ENCODE measurements around the gene PYY. TPM values are rescaled to one million over a fixed set of nuclear protein-coding genes. Genes with fewer than 3 reads are reported as not detected.

The PYY gene
- total RNA-seq, 6 experiments from 2014 or later = not detected

DNA sequence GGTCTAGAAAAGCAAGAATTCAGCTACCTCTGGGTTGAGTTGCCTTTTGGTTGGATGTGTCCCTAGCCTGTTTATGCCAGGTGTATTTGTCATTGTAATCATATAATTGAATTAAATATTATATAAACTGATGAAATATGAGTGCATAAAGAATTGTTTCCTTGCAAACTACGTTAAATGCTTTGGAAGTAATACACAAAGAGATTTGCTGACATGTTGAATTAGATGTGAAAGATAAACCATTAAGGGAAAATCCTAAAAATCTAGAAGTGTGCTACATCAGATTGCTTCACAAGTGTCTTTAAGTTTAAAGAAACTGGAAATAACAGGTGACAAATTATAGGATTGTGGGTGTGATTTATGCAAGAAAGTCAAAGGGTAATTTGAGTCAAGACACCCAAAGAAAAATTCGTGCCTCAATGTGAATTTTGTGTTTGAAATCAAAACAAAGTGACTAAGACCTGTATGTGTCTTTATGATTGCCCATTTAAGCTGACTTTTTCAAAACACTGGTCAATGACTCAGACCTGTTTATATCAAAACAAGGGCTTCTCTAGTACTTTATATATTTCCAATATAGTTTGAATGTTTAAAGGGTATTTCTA lies 5.1 kb upstream of the PYY start:
- intact Hi-C loops (cut with DNase I) = no loop called here
- Histone ChIP-seq H3K9me3 (no peaks in the 10 kb centered on the region), H3K4me1 (no peaks in the 10 kb centered on the region), H3K27ac (no peak overlapping the region), H3K27me3 (no peaks in the 10 kb centered on the region), H3K36me3 (no peaks in the 10 kb centered on the region), H3K4me3 (no peak overlapping the region)
- WGBS (ENCODE audit: insufficient coverage, low coverage, low lambda C conversion rate, missing lambda C conversion rate) = 52% methylated on average over 2 of the region's 2 CpGs
- ATAC-seq (no peak), DNase-seq (no peak)
- no peak for TF ChIP-seq POLR2A (IDR thresholded peaks at IDR 0.05)
- TF ChIP-seq, protein P1, sequence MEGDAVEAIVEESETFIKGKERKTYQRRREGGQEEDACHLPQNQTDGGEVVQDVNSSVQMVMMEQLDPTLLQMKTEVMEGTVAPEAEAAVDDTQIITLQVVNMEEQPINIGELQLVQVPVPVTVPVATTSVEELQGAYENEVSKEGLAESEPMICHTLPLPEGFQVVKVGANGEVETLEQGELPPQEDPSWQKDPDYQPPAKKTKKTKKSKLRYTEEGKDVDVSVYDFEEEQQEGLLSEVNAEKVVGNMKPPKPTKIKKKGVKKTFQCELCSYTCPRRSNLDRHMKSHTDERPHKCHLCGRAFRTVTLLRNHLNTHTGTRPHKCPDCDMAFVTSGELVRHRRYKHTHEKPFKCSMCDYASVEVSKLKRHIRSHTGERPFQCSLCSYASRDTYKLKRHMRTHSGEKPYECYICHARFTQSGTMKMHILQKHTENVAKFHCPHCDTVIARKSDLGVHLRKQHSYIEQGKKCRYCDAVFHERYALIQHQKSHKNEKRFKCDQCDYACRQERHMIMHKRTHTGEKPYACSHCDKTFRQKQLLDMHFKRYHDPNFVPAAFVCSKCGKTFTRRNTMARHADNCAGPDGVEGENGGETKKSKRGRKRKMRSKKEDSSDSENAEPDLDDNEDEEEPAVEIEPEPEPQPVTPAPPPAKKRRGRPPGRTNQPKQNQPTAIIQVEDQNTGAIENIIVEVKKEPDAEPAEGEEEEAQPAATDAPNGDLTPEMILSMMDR (IDR thresholded peaks at IDR 0.05) = no peak

DNA sequence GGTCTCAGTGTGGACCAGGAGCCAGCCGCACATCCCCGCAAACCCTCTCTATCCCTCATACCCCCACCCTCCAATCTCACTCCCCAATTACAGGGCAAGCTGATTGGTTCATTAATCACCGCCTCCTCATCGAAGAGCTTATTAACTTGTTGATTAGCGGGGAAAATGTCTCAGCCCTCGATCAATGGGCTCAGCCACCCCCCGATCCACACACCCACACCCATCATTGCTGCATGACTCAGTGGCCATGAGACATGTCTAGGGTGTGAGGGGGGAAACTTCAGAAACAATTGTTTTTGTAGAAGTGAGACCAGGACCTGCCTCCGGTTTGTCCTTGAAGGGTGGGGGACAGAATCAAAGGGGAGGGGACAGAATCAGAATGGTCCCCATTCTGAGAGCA lies 2.5 kb upstream of the PYY start:
- 89% methylated on average over 1 of the region's 8 CpGs for WGBS (ENCODE audit: insufficient coverage, low coverage, low lambda C conversion rate, missing lambda C conversion rate)
- H3K27ac ChIP-seq = no peak overlapping the region
- no peaks in the 10 kb centered on the region for H3K36me3 ChIP-seq
- peaks cover 0 to 6% of the 10 kb centered on the region in 2 donors for H3K27me3 ChIP-seq
- H3K9me3 ChIP-seq = no peaks in the 10 kb centered on the region
- TF ChIP-seq POLR2A (IDR thresholded peaks at IDR 0.05) = no peak
- TF ChIP-seq, protein P1 (IDR thresholded peaks at IDR 0.05) = no peak
- ATAC-seq = no peak
- no peak overlapping the region for H3K4me3 ChIP-seq
- DNase-seq = no peak
- no peaks in the 10 kb centered on the region for H3K4me1 ChIP-seq
- intact Hi-C loops (cut with DNase I) = no loop called here

DNA sequence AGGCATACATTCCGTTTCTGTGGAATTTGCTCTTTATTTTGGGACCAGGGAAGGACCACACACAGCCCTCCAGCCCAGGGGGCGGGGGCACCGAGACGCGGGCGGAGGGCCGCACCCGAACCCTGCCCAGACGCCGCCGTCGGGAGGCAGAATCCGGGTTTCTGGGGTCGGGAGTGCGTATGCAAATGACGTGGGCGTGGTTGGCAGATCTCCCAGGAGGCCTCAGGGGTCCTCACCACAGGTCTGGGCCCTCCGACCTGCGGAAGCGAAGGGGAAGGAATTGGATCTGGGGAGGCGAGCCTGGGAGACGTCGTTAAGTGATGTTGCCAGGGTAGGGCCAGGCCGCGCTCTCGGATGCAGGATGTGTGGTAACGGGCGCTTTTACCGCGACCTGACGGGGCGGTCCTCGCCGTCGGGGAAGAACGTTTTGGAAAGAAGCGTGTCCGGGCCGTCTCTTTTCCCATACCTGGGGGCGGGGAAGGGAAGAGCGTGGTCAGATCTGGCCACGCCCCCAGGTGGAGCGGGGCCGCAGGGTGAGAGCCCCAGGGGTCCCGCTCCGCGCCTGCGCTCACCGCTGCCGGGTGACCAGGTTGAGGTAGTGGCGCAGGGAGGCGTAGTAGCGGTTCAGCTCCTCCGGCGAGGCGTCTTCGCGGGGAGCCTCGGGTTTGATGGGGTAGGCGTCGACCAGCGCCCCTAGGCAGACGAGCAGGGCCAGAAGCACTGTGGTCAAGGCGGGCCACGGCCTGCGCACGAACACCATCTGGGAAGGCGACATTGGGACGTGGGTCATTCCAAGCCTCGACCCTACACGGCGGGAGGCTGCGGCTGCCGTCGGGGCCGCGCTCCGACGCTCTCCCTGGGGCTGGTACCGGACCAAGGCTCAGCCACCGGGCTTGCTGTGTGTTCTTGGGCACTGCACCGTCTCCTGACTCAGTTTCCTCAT lies 745 bp downstream of the PYY start:
- Histone ChIP-seq H3K27me3 (peaks cover 0 to 6% of the 10 kb centered on the region in 2 donors), H3K9me3 (no peaks in the 10 kb centered on the region), H3K4me1 (no peaks in the 10 kb centered on the region), H3K4me3 (no peak overlapping the region), H3K36me3 (no peaks in the 10 kb centered on the region), H3K27ac (no peak overlapping the region)
- intact Hi-C loops (cut with DNase I) = no loop called here
- WGBS (ENCODE audit: insufficient coverage, low coverage, low lambda C conversion rate, missing lambda C conversion rate) = 10% methylated on average over 15 of the region's 82 CpGs
- ATAC-seq (peak in 1 of 4 donors; percentile 17), DNase-seq (no peak)
- TF ChIP-seq POLR2A (IDR thresholded peaks at IDR 0.05) = no peak
- TF ChIP-seq, protein P1 (IDR thresholded peaks at IDR 0.05) = no peak

DNA sequence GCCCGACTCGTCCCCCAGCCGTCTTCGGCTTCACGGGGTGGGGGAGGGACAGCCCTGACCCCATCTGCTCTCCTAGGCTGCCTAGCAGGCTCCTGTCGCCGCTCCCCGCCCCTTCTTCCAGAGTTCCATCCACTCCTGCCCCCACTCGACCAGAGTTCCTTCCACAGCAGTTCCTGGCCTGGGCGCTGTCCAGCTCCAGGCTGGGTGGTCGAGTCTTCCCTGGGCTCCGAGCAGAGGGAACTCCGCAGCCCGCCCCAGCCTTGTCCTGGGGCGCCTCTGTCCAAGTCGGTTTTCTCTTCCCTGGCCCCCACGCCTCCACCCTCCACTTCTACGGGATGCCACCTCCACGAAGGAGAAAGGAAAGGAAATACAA lies 1.4 kb downstream of the PYY start:
- H3K4me1 ChIP-seq = no peaks in the 10 kb centered on the region
- H3K4me3 ChIP-seq = no peak overlapping the region
- DNase-seq (no peak), ATAC-seq (no peak)
- intact Hi-C loops (cut with DNase I) = no loop called here
- TF ChIP-seq POLR2A (IDR thresholded peaks at IDR 0.05) = no peak
- TF ChIP-seq, protein P1 (IDR thresholded peaks at IDR 0.05) = no peak
- WGBS (ENCODE audit: insufficient coverage, low coverage, low lambda C conversion rate, missing lambda C conversion rate) = 12% methylated on average over 11 of the region's 19 CpGs
- H3K27me3 ChIP-seq = peaks cover 0 to 6% of the 10 kb centered on the region in 2 donors
- no peak overlapping the region for H3K27ac ChIP-seq
- no peaks in the 10 kb centered on the region for H3K9me3 ChIP-seq
- H3K36me3 ChIP-seq = no peaks in the 10 kb centered on the region

Measured in right lobe of liver (tissue), 6 donors.